Kidney (tissue), 14 donors: ENCODE data around the gene SETD3. TPM values are rescaled to one million over a fixed set of nuclear protein-coding genes. Genes with fewer than 3 reads are reported as not detected.

Experiments used
- DNase-seq, 5 donors: peaks; one replicate each; pipeline ENCODE4 v3.0.0-alpha.2; 2013 to 2020
- FAIRE-seq: peaks from 2 replicates; lab custom pipeline; 2012; peaks lifted over from hg19 to GRCh38; lab: Jason Lieb, UNC
- H3K27ac ChIP-seq, 2 donors: one replicate each; pipeline ENCODE4 v1.7.0; 2013; ENCODE audit warnings: low read depth in 2 of 2, low read length in 2 of 2, inconsistent platforms in 1 of 2
- H3K27me3 ChIP-seq: one replicate; pipeline ENCODE4 v1.7.1; 2013; ENCODE audit warnings: low read length, inconsistent platforms; ENCODE audit not compliant: control insufficient read depth, insufficient read depth
- H3K36me3 ChIP-seq, 3 donors: one replicate each; pipeline versions ENCODE4 v1.7.0 to v1.7.1; 2013; ENCODE audit warnings: low read length in 3 of 3, control low read depth in 1 of 3, inconsistent platforms in 1 of 3; ENCODE audit not compliant: insufficient read depth in 3 of 3, control insufficient read depth in 2 of 3
- H3K4me1 ChIP-seq, 3 donors: one replicate each; pipeline versions ENCODE4 v1.7.0 to v1.7.1; 2013; ENCODE audit warnings: low read length in 3 of 3, inconsistent platforms in 1 of 3, low read depth in 1 of 3; ENCODE audit not compliant: control insufficient read depth in 2 of 3, insufficient read depth in 2 of 3
- H3K4me3 ChIP-seq, 3 donors: one replicate each; pipeline versions ENCODE4 v1.7.0 to v1.8.1; 2013; ENCODE audit warnings: low read length in 3 of 3, control low read depth in 1 of 3, inconsistent platforms in 1 of 3
- H3K9ac ChIP-seq, 3 donors: one replicate each; pipeline versions ENCODE4 v1.7.0 to v1.7.1; 2013; ENCODE audit warnings: low read length in 3 of 3, control low read depth in 1 of 3, inconsistent platforms in 1 of 3
- H3K9me3 ChIP-seq, 3 donors: one replicate each; pipeline versions ENCODE4 v1.7.0 to v1.7.1; 2013; ENCODE audit warnings: low read length in 3 of 3, control low read depth in 1 of 3, inconsistent platforms in 1 of 3; ENCODE audit not compliant: control insufficient read depth in 2 of 3, insufficient read depth in 1 of 3
- intact Hi-C: fragments of 100-400 bp; cut with DNase I; formaldehyde crosslinking; loops from one replicate; pipeline ENCODE4 v1.11.1; 2022
- polyA plus RNA-seq: library from polyadenylated mRNA; stranded (reverse); fragments of 350-450 nt; fragmentation: Illumina TruSeq; extraction: RNeasy Lipid Tissue Mini Kit (QIAGEN cat#74804); gene quantifications from one replicate; pipeline ENCODE4 v1.2.3, GENCODE V29; 2014; ENCODE audit warnings: low read depth, low replicate concordance; ENCODE audit not compliant: insufficient read depth
- total RNA-seq: library from RNA; stranded (reverse); fragmentation: NEBNext Ultra II Directional; extraction: Animal tissue kit (Norgen Biotek cat#: 25700); gene quantifications from one replicate; pipeline ENCODE4 v1.2.1, GENCODE V29; 2021
- TF ChIP-seq, protein P1 (sequence below): IDR thresholded peaks from 3 replicates; pipeline ENCODE4 v1.5.1; 2012; ENCODE audit warnings: mild to moderate bottlenecking, moderate library complexity, borderline replicate concordance; ENCODE audit not compliant: insufficient read depth; ENCODE audit errors: extremely low read depth
- donor health status: control.
- donor health status: control.
- donor health status: control.
- donor health status: control.
- donor health status: control.
- donor health status: DM: yes; HTN: yes; CAD: no.
- donor health status: Normal renal cell carcinoma (clear cell type).

SETD3 gene
- total and polyA plus RNA-seq, 2 donors from 2014 or later, result 74.0 to 85.6 TPM

- intact Hi-C loops, result loop anchor here (5.0 kb wide), 1 partner anchor 110 kb away; no protein-coding TSS in a partner anchor
- no peaks in the 10 kb centered on the region for H3K4me1 ChIP-seq
- H3K36me3 ChIP-seq, result no peaks in the 10 kb centered on the region
- FAIRE-seq, result no peak
- H3K9me3 ChIP-seq, result no peaks in the 10 kb centered on the region
- TF ChIP-seq, protein P1, sequence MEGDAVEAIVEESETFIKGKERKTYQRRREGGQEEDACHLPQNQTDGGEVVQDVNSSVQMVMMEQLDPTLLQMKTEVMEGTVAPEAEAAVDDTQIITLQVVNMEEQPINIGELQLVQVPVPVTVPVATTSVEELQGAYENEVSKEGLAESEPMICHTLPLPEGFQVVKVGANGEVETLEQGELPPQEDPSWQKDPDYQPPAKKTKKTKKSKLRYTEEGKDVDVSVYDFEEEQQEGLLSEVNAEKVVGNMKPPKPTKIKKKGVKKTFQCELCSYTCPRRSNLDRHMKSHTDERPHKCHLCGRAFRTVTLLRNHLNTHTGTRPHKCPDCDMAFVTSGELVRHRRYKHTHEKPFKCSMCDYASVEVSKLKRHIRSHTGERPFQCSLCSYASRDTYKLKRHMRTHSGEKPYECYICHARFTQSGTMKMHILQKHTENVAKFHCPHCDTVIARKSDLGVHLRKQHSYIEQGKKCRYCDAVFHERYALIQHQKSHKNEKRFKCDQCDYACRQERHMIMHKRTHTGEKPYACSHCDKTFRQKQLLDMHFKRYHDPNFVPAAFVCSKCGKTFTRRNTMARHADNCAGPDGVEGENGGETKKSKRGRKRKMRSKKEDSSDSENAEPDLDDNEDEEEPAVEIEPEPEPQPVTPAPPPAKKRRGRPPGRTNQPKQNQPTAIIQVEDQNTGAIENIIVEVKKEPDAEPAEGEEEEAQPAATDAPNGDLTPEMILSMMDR, result no peak
- peak in 2 of 5 donors; percentile 37 to 55 for DNase-seq
- no peaks in the 10 kb centered on the region for H3K27me3 ChIP-seq
- no peak overlapping the region for H3K4me3 ChIP-seq
- no peak overlapping the region for H3K9ac ChIP-seq
- H3K27ac ChIP-seq, result no peak overlapping the region
Observed at GRCh38 chr14:99516871-99517642, 36.4 kb upstream of the SETD3 start.

GRCh38 chr14:99516156-99516870, 35.7 kb upstream of the SETD3 start:
- intact Hi-C loops, result loop anchor here (5.0 kb wide), 1 partner anchor 111 kb away; no protein-coding TSS in a partner anchor
- no peak overlapping the region for H3K9ac ChIP-seq
- no peaks in the 10 kb centered on the region for H3K9me3 ChIP-seq
- H3K27me3 ChIP-seq, result no peaks in the 10 kb centered on the region
- FAIRE-seq, result no peak
- H3K36me3 ChIP-seq, result peaks cover 0 to 3% (median 0%) of the 10 kb centered on the region in 3 donors
- no peaks in the 10 kb centered on the region for H3K4me1 ChIP-seq
- no peak overlapping the region for H3K27ac ChIP-seq
- DNase-seq, result peak in 2 of 5 donors; percentile 42 to 52
- TF ChIP-seq, protein P1, result no peak
- H3K4me3 ChIP-seq, result no peak overlapping the region

DNA sequence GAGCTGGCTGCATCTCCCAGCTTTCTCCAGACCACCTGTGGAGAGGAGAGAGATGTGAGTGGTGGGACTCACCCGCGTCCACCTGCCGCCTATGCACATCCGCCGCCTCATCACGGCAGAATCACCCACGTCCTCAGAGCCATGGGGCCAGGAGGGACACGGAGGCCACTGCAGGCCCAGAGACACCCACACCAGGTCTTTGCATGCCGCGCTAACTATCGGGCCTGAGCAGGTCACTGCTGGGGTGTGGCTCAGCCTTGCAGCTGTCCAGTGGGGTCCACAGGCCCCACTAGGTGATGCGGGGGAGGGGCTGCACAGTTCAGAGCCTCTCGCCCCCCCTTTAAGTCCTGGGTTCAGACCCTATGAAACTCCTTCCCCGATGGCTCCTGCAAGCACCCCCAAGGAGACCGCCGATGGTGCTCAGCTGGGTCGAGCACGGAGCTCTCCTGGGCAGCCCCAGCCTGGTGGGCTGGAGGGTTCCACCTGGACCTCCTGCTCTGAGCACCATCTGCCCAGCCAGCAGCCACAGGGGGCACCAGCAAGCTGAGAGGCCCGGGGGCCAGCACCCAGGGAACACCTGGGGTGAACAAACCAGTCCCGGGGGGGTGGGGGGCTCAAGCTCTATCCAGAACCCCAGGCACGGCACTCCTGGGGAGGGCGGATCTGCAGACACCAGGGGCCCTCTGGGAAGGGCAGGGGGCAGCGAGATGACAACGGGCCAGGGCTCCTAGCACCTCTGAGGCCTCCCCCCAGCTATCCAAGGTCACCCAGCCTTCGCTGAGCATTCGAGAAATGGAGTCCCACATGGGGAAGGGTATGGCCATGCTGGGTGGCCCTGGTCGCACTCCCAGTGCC, 34.9 kb upstream of the SETD3 start:
- Histone ChIP-seq H3K9me3 (no peaks in the 10 kb centered on the region), H3K36me3 (peaks cover 0 to 3% (median 0%) of the 10 kb centered on the region in 3 donors), H3K27me3 (no peaks in the 10 kb centered on the region), H3K4me3 (no peak overlapping the region), H3K4me1 (no peaks in the 10 kb centered on the region), H3K9ac (no peak overlapping the region), H3K27ac (no peak overlapping the region)
- peak in 2 of 5 donors; percentile 36 to 68 for DNase-seq
- intact Hi-C loops, result loop anchor here (5.0 kb wide), 1 partner anchor 112 kb away; no protein-coding TSS in a partner anchor
- TF ChIP-seq, protein P1, result no peak
- no peak for FAIRE-seq
